Renal pelvis (tissue), 12 donors: ENCODE measurements around the gene THOP1. TPM values are rescaled to one million over a fixed set of nuclear protein-coding genes. Genes with fewer than 3 reads are reported as not detected.

Experiments
- DNase-seq: peaks from one replicate; pipeline ENCODE4 v3.0.0-alpha.2; 2013
- long read RNA-seq, 16 experiments: transcript quantifications; one replicate each; lab custom pipeline, GENCODE V29; 2026
- polyA plus RNA-seq, 3 donors: library from polyadenylated mRNA; unstranded; fragments of 120-200 nt; gene quantifications; one replicate each; pipeline ENCODE4 v1.2.1, GENCODE V29; 2013; ENCODE audit not compliant: insufficient read length in 3 of 3

THOP1 gene
- 10 to 100 TPM; 58.7 to 64.8 (median 58.7) TPM for polyA plus RNA-seq
- long read RNA-seq, donor 1, full-length matches to known transcripts, result 4 of 4 reads
- long read RNA-seq, donor 1, partial matches to known transcripts, result 0 of 4 reads
- long read RNA-seq, donor 1, other reads (novel, unspliced or antisense), result 0 of 4 reads
- long read RNA-seq, donor 2, full-length matches to known transcripts, result 9 of 9 reads
- long read RNA-seq, donor 2, partial matches to known transcripts, result 0 of 9 reads
- long read RNA-seq, donor 2, other reads (novel, unspliced or antisense), result 0 of 9 reads
- long read RNA-seq, donor 3, full-length matches to known transcripts, result 2 of 2 reads
- long read RNA-seq, donor 3, partial matches to known transcripts, result 0 of 2 reads
- long read RNA-seq, donor 3, other reads (novel, unspliced or antisense), result 0 of 2 reads
- long read RNA-seq, donor 4, full-length matches to known transcripts, result 9 of 9 reads
- long read RNA-seq, donor 4, partial matches to known transcripts, result 0 of 9 reads
- long read RNA-seq, donor 4, other reads (novel, unspliced or antisense), result 0 of 9 reads
- long read RNA-seq, donor 5, full-length matches to known transcripts, result 1 of 1 reads
- long read RNA-seq, donor 5, partial matches to known transcripts, result 0 of 1 reads
- long read RNA-seq, donor 5, other reads (novel, unspliced or antisense), result 0 of 1 reads
- long read RNA-seq, donor 6, full-length matches to known transcripts, result 3 of 10 reads
- long read RNA-seq, donor 6, partial matches to known transcripts, result 7 of 10 reads
- long read RNA-seq, donor 6, other reads (novel, unspliced or antisense), result 0 of 10 reads
- long read RNA-seq, donor 7, full-length matches to known transcripts, result 5 of 15 reads
- long read RNA-seq, donor 7, partial matches to known transcripts, result 10 of 15 reads
- long read RNA-seq, donor 7, other reads (novel, unspliced or antisense), result 0 of 15 reads
- long read RNA-seq, donor 8, result 0 reads
- long read RNA-seq, donor 9, full-length matches to known transcripts, result 7 of 7 reads
- long read RNA-seq, donor 9, partial matches to known transcripts, result 0 of 7 reads
- long read RNA-seq, donor 9, other reads (novel, unspliced or antisense), result 0 of 7 reads
- long read RNA-seq, donor 10, full-length matches to known transcripts, result 5 of 5 reads
- long read RNA-seq, donor 10, partial matches to known transcripts, result 0 of 5 reads
- long read RNA-seq, donor 10, other reads (novel, unspliced or antisense), result 0 of 5 reads
- long read RNA-seq, donor 11, full-length matches to known transcripts, result 4 of 4 reads
- long read RNA-seq, donor 11, partial matches to known transcripts, result 0 of 4 reads
- long read RNA-seq, donor 11, other reads (novel, unspliced or antisense), result 0 of 4 reads
- long read RNA-seq, donor 12, full-length matches to known transcripts, result 13 of 13 reads
- long read RNA-seq, donor 12, partial matches to known transcripts, result 0 of 13 reads
- long read RNA-seq, donor 12, other reads (novel, unspliced or antisense), result 0 of 13 reads
- long read RNA-seq, donor 13, full-length matches to known transcripts, result 1 of 1 reads
- long read RNA-seq, donor 13, partial matches to known transcripts, result 0 of 1 reads
- long read RNA-seq, donor 13, other reads (novel, unspliced or antisense), result 0 of 1 reads
- long read RNA-seq, donor 14, result 0 reads
- long read RNA-seq, donor 15, result 0 reads
- long read RNA-seq, donor 16, full-length matches to known transcripts, result 6 of 6 reads
- long read RNA-seq, donor 16, partial matches to known transcripts, result 0 of 6 reads
- long read RNA-seq, donor 16, other reads (novel, unspliced or antisense), result 0 of 6 reads

GRCh38 chr19:2785244-2785997 is at the start of gene THOP1:
Gene THOP1 (plus strand): TSS chr19:2785503. CDS start chr19:2785663, 160 bp downstream.
- DNase-seq, result peak; percentile 99

DNA sequence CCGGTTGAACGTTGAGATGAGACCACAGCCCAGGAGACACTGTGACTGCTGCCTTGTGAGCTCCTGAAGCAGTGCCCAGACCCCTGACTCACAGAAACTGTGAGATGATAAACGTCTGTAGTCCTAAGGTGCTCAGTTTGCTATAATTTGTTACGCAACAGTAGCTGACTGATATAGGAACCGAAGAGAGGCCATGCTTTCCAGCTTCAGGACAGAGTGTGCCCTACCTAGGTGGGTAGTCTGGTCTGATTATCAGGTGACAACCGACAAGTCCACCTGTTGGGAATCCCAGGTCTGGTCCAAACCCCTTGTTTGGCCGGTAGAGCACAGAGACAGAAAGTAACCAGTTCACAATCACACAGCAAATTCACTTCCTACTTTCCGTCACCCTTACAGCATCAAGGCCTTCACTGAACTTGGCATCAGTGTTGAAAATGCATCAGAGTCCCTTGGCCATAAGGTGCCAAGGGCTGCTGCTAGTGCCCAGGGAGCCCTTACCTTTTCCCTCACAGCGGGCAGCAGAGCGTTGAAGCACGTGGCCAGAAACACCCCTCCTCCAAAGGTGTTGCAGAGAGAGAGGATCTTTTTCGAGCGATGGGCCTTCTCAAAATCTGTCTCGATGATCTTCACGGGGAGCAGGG is 48.6 kb upstream of the THOP1 start:
- DNase-seq, result no peak

GRCh38 chr19:2739602-2740313 is 45.5 kb upstream of the THOP1 start, which contains the start of gene SLC39A3:
Gene SLC39A3 (minus strand): TSS chr19:2740017. CDS start chr19:2737257, 2,760 bp downstream.
- peak; percentile 99 for DNase-seq

DNA sequence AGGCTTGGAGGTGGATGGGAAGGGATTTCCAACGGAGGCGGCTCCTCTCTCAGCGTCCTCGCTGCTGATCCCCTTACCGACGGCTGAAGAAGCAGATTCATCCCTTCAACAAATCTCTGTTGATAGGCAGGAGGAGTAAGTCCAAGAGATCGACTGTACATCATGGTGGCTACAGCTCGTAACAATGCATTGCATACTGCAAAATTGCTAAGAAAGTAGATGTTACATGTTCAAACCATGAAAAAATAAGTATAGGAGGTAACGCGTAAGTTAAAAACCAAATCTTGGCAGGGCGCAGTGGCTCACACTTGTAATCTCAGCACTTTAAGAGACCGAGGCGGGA is 45.0 kb upstream of the THOP1 start:
- DNase-seq, result no peak

DNA sequence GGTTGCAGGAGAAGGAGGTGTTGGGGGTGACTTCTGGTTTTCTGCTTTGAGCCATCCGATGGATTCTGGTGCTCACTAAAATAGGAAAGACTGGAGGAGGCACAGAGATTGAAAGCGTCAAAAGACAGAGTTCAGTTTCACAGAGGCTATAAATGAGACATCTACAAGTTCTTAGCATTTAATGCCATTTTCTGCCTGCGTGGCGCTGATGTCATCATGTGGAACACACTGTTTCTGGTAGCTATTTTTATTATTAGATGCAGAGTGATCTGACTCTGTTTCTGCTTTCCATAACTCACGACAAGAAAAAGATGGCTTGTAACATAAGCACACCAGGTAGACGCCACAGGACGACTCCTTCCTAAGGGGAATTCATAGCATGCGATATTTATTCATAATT is 42.2 kb upstream of the THOP1 start:
- DNase-seq, result no peak

DNA sequence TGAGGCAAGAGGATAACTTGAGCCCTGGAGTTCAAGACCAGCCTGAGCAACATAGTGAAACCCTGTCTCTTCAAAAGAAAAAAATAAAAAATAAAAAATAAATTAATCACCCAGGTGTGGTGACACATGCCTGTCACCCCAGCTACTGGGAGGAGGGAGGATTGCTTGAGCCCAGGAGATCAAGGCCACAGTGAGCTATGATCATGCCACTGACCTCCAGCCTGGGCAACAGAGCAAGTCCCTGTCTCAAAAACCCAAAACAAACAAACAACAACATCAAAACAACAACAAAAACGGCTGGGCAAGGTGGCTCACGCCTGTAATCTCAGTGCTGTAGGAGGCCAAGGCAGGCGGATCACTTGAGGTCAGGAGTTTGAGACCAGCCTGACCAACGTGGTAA is 41.2 kb upstream of the THOP1 start:
- DNase-seq, result no peak

- no peak for DNase-seq
Measured at GRCh38 chr19:2747349-2747748, 38.0 kb upstream of the THOP1 start.

GRCh38 chr19:2750808-2751437 is 34.4 kb upstream of the THOP1 start:
- DNase-seq, result no peak

- no peak for DNase-seq
Measured at GRCh38 chr19:2751438-2751830, 33.9 kb upstream of the THOP1 start.

- no peak for DNase-seq
Measured at GRCh38 chr19:2754659-2755447, 30.4 kb upstream of the THOP1 start.

DNA sequence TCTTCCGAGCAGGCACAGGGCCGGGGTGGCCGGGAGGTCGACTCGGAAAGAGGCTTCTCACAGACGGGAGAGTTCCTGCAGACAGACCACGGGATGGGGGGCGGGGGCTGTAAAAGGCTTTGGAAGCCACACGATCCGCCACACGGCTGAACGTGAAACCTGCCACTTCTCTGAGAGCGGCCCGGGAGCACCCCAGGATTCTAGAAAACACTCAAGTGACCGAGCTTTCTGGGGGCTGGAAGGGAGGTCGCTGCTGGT is 29.9 kb upstream of the THOP1 start:
- no peak for DNase-seq

- DNase-seq, result no peak
Measured at GRCh38 chr19:2755811-2756210, 29.5 kb upstream of the THOP1 start.

- no peak for DNase-seq
Measured at GRCh38 chr19:2756477-2756876, 28.8 kb upstream of the THOP1 start.

DNA sequence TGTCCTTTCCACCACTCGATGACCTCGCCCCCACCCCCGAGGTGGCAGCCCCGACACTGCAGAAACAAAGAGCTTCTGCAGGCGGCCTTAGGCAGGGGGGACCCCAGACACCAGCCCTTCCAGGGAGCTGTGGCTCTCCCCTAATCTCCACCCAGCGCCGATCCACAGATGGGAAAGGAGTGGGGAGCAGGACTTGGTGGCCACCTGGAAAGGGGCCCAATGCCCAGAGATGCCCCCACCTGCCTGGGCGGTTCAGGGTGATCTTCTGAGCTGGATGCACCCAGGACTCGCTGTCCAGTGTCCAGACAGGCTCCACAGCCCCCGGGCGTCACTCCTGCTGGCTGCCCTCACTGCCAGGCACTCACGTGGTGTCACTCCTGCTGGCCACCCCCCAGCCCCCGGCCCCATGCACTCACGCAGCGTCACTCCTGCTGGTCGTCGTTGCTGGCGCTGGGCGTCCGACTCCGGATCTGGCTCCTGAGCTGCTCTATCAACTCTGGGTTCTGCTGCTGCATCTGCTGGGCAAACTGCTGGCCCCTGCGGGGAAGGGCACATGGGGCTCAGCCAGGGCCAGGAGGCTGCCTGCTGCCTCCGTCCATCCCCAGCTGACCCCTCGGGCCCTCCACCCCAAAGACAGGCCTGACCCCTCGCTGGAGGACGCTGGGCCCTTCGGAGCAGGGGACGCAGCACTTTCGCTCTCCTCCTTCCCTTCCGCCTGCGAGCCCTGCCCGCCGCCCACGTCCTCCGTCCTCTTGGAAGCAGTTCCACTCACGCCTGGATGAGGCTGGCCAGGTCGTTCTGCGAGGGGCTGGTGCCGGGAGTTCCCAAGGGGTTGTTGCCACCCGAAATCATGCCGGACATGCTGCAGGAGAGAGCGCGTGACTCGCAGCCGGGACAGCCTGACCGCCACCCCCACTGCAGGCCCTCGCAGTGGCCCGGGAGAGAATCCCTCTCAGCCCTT is 28.1 kb upstream of the THOP1 start:
- no peak for DNase-seq

DNA sequence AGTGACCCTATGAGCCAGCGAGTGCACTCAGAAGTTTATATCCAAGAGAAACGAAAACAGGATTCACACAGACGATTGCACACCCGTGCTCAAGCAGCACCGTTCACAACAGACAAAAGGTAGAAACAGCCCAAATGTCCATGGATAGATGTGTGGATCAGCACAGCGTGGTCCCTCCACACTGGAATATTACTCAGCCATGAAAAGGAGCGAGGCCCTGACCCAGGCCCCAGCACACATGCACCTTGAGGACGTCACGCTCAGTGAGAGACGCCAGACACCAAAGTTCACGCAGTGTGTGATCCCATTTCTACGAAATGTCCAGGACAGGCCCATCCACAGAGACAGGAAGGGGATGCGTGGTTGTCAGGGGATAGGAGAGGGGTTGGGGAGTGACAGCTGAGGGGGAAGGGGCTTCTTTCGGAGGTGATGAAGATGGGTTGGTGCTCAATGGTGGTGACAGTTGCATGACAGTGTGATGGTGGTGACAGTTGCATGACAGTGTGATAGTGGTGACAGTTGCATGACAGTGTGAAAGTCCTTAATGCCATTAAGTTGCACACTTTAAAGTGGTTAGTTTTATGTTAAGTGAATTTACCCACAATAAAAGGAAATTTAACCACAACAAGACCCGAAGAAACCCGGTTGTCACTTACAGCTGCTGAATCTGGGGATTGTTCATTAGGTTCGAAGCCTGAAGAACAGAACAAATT is 26.5 kb upstream of the THOP1 start:
- no peak for DNase-seq

DNA sequence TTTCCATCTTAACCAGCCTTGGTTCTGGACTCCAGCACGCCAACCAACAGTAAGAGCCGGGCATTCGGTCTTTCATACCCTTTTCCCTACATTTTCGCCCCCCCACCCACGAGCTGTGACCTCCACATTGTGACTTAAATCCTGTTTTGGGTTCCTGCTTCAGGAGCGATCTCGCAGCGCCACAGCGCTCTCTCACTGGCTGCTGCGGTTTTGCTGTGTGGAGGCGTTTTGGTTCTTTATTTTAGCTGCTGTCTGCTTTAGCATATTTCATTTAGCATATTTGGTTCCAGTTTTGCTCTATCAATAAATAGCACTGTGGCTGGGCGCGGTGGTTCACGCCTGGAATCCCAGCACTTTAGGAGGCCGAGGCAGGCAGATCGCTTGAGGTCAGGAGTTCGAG is 25.9 kb upstream of the THOP1 start:
- DNase-seq, result no peak
